ENCODE data around the gene DCUN1D2.
A peak's percentile ranks its signal among the peaks of the same experiment; 100 is the strongest.
"Not testable (repeated sequence)": the region's sequence is repeated elsewhere in the genome, so short reads cannot be mapped to it uniquely, and the experiment has no call there.

DCUN1D2 gene

GRCh38 chr13:113490496-113491417, at the start of gene DCUN1D2:
Gene DCUN1D2 (minus strand): TSS chr13:113490711. CDS start chr13:113490669, 42 bp downstream.
- peak; percentile 72 for DNase-seq

GRCh38 chr13:113539822-113540221, 49.3 kb upstream of the DCUN1D2 start:
- DNase-seq: no peak

- no peak for DNase-seq
These were observed 48.7 kb upstream of the DCUN1D2 start for GRCh38 chr13:113539176-113539575.

DNA sequence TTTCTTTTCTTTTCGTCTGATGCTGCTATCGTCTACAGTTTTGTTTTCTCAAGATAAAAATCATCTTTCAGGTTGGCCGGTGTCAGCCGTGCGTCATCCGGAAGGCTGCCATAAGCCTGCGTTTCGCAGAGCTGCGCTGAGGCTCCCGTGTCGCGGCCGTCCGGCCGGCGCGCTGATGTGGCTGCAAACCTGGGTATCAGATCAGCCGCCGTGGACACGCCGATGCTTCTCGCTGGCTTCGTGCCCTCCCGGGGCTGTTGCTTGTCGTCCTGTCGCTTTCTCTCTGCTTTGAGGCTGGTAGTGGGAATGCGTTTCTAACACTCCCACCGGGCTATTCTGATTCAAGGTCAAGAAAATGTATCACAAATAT, 48.2 kb upstream of the DCUN1D2 start:
- no peak for DNase-seq

DNA sequence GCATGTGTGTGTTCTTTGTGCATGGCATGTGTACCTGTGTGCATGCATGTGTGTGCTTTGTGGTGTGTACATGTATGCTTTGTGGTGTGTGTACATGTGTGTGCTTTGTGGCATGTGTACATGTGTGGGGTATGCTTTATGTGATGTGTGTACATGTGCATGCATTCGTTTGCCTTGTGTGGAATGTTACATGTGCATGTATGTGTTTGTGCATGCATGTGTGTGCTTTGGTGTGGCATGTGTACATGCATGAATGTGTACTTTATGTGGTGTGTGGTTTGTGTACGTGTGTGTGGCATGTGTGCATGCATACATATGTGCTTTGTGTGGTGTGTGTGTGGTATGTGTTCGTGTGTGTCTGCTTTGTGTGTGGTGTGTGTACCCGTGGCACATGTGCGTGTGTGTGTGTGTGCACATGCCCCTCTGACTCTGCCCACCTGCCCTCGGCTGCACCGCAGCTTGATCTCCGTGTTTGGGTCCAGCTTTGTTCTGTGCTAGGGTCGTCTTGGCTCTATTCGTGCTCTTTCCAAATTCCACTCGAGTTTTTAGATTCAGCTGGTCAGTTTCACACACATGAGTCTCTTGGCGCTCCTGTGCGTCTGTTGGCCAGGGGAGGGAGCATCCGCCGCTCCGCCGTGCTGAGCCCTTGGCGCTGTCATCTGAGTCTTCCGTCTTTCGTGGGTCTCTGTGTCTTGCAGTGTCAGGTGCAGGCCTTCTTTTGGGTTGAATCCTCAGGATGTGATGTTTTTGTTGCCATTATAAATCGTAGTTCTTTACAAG, 47.6 kb upstream of the DCUN1D2 start:
- no peak for DNase-seq

DNA sequence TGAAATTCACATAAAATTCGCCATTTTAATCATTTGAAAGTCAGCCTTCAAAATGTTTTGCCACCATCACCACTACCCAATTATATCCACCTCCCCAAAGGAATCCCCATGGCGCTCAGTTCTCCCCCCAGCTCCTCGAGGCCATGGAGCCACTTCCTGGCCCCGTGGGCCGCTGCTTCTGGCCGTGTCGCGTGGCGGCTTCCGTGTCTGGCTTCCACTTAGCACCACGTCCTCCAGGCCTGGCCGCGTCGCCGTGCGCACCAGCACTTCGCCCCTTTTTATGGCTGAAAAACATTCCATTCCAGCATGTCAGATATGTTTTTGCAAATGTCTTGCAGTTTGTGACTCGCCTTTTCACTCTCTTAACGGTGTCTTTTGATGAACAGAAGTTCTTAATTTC, 46.7 kb upstream of the DCUN1D2 start:
- no peak for DNase-seq

DNA sequence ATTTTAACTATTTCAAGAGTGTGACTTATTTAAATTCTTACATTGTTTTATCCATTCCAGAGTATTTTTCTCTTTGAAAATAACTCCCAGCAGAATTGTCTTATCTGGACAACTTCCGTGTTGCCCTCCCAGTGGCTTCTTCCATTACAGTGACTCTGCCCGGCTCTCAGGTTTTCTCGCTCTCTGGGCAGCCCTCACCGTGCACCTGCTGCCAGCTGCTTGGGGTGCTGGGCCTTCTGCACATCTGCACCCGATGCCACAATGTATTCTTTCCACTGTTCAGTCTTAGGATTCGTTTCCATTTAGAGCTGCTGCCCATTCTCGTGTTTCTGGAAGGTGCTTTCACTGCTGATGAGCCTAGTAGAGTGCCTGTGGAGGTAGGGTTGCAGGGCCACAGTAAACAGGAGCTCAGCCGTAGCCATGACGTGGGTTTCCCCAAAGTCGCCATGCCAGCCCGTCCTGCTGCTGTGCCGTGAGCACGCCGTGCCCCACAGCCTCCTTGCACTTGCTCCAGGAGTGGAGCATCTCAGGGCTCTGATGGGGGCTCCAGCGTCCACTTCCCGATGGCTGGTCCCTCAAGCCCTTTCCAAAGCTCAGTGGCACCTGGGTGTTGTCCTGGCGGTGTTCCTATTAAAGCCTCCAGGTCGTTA, 46.1 kb upstream of the DCUN1D2 start:
- peak; percentile 19 for DNase-seq

GRCh38 chr13:113535381-113535781, 44.9 kb upstream of the DCUN1D2 start:
- peak; percentile 35 for DNase-seq

DNA sequence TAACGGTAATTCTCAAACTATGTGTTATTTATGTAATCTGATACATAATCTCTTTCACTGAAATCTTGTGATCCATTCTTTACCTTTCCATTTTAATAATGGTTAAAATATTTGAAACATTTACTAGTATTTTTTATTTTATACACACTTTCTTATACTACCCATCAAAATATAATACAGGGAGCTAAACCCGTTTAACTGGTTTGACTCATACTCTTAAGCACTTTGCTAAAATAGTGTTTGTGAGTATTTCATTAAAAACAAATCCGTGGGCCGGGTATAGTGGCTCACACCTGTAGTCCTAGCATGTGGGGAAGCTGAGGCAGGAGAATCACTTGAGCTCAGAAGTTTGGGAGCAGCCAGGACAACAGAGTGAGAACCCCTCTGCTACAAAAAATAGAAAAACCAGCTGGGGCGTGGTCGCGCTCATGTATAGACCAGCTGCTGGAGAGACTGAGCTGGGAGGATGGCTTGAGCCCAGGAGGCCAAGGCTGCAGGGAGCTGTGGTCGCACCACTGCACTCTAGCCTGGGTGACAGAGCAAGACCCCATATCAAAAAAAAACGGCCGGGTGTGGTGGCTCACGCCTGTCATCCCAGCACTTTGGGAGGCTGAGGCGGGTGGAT, 43.8 kb upstream of the DCUN1D2 start:
- DNase-seq: no peak

DNA sequence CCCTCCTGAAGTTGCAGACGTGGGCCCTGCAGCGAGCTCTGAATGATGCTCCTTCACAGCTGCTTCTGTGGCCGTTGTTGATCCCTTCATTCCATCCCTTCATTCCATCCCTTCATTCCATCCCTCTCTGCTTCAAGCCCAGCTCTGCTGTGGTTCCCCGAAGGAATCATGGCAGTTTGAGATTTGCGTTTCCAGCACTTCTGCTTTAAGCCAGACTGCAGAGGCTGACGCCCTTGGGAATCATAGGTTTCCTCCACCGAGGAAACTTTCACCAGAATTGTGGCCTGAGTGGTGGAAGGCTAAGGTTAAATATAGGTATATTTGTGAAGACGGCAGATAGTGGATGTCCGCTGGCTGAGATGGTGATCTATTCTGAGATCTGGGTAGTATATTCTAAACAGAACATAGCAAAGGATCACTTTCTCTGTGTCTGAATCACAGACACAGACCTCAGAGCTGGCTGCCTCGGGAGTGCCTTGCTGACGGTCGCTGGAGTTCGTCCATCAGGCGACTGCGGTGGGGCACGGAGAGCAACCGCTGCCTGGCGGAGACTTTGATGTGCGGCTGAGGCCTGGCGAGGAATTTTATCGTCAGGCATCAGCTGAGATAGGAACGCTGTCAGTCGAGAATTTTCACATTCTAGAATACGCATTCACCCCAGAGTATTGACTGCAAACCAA, 42.8 kb upstream of the DCUN1D2 start:
- no peak for DNase-seq

DNA sequence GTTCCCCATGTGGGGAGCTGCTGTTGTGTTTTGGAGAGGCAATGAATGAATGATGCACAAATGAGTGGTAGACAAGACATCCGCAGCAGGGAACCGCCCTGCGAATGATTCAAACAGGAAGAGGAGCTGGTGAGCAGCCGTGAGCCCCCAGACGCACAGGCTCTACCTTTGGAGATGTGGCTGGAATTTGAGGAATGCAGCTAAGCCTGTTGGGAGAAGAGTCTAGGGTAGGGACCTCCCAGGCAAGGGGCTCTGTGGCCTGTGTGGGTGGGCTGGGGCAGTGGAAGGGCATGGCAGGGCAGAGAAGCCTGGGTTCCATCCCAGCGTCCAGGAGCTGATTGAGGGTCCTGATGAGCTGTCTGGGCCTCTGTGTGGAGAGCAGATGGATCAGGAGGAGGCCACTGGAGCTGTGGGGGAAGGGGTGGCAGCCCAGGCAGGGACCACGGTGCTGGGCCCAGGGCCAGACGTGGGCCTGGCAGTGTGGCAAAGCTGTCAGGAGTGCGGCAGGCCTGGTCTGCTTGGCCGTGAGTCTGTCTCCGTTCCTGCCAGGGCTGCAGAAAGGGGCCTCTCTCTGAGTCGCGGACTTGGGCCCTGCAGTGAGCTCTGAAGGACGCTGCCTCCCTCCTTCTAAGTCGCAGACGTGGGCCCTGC, 41.8 kb upstream of the DCUN1D2 start:
- no peak for DNase-seq

DNA sequence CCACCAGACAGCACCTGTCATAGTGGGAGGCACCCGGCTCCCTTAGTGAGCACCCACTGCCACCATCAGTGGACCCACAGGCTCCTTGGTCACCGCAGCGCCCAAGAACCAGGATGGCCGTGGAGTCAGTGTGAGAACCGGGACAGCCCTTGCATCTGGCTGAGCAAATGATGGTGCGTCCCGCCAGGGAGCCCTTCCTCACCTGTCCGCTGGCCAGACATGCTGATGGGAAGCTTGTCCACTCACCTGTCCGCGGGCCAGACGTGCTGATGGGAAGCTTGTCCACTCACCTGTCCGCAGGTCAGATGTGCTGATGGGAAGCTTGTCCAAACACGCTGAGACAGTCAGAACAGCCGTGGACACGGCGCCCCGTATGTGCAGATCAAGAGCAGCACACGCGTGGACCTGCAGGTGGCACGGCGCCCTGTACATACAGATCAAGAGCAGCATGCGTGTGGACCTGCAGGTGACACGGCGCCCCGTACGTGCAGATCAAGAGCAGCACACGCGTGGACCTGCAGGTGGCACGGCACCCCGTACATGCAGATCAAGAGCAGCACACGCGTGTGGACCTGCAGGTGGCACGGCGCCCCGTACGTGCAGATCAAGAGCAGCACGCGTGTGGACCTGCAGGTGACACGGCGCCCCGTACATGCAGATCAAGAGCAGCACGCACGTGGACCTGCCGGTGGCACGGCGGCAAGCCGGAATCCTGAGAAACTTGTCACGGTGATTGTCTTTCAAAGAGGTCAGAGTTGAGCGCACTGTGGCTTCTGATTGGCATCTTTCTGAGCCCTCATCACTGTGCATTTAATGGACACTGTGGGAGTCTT, 40.7 kb upstream of the DCUN1D2 start:
- no peak for DNase-seq

DNA sequence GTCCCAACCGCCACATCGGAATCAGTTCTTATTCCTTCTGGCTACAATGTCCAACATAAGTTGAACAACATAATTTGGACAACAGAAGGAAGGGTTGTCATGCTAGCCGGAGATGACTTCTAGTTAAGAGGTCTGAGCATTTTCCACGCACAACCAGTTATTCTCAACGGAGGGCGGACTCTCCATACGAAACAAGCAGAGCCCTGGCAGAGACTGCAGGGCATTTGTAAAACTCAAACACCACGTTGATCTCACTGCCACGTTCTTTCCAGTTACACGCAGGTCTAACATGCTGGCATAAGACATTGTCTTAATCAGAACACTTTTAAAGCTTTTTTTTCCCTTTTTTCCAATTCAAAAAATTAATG, 38.3 kb upstream of the DCUN1D2 start:
- no peak for DNase-seq

GRCh38 chr13:113528101-113528812, 37.7 kb upstream of the DCUN1D2 start:
- peak; percentile 11 for DNase-seq

DNA sequence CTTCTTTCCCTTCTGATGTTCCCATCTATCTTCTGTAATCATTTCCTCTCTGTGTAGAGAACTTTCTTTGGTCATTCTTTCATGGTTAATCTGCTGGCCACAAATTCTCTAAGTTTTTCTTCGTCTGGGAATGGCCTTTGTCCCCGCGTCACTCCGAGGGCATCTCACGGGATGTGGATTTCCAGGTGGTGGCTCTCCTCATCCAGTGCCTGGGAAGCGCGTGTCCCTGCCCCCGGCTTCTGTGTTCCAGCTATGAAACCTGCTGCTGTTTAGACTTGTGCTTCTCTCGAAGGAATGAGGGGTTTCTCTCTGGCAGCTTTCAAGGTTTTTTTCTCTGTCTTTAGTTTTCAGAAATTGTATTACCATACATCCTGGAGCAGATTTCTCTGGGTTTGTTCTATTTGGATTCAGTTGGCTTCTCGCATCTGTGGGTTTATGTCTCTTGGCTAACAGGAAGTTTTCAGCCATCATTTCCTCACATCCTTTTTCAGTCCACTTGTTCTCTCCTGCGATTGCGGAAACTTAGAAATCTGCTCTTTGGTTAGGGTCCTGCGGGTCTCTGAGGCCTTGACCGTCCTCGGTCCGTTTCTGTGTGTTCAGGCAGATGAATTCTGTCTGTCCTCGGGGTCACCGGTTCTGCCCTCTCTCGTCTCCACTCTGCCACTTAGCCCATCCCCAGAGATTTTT, 36.9 kb upstream of the DCUN1D2 start:
- no peak for DNase-seq

DNA sequence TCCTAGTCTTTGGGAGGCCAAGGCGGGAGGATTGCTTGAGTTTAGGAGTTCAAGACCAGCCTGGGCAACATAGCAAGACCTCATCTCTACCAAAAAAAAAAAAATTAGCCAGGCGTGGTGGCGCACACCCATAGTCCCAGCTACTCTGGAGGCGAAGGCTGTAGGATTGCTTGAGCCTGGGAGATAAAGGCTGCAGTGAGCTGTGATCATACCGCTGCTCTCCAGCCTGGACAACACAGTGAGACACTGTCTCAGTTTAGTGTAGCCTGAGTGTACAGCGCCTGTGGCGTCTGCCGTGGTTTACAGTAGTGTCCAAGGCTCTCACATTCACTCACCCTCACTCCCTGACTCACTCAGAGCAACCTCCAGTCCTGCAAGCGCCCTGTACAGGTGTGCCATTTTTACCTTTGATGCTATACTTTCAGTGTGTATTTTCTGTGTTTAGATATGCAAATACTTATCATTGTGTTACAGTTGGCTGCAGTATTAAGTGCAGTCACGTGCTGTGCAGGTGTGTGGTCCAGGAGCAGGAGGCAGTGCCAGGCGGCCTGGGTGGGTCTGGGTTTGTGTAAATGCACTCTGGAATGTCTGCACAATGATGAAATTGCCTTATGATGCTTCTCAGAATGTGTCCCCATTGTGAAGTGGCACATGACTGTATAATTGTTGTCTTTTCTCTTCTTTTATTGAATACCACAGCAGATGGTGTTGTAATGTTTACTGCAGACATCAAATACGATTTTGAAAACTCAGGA, 36.1 kb upstream of the DCUN1D2 start:
- DNase-seq: peak; percentile 74

GRCh38 chr13:113522438-113522837, 31.9 kb upstream of the DCUN1D2 start:
- DNase-seq: not testable (repeated sequence)

- no peak for DNase-seq
These were observed 30.1 kb upstream of the DCUN1D2 start for GRCh38 chr13:113520571-113520970.

DNA sequence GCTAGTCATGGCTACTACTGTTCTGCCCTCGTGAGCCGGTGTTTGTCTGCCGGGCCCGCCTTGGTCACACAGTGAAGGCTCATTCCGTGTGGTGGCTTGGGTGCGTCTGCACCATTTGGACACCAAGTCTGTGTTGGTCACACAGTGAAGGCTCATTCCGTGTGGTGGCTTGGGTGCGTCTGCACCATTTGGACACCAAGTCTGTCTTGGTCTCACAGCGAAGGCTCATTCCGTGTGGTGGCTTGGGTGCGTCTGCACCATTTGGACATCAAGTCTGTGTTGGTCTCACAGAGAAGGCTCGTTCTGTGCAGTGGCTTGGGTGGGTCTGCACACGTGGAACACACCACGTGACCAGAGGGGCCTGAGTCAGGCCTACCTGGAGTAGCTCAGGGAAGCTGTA, 29.0 kb upstream of the DCUN1D2 start:
- DNase-seq: no peak

Measured in NCI-H510A treated with DMSO at 0.1 percent for 48 hours (cell line).